ENCODE results near the gene ZBTB7C.

ZBTB7C gene

DNA sequence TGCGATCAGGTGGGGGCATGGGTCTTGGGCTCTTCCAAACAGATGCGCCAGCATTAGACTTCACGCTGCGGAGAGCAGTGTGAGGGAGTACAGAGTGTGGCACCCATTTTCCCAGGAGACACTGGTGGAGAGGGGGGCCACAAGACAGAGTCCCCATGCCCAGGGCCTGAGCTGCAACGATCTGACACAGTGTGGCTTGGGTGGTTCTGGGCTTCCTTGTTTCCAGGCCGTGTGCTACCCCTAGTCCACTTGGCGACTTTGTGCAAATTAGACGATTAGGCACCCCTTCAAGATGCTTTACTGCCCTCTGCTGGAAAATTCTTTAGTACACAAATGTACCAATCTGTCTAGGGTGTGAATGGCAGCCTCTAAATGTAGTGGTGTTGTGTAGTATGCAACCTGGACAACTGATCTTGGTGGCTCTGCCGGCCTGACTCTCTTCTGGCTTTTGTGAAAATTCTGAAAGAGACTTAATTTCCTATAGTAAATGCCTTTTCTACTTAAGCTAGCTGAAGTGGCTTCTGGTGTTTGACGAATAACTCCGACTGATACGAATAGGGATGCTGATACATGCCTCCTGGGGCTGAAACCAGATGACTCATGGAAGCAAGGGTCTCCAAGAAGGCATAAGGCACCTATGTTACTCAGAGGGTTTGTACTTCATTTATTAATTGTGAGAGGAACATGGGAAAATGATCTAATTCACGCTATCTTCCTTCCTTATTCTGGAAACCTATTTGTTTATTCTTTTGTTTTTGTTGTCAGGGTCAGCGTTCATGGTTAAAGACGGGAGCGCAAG is 386.5 kb downstream of the ZBTB7C start:
- no peak overlapping the region for H3K4me3 ChIP-seq (replicated peaks; ENCODE audit: low read depth, low read length)
- DNase-seq (ENCODE audit: low read depth), result peak; percentile 82
- TF ChIP-seq CTCF (IDR thresholded peaks at IDR 0.05; ENCODE audit: low read length, missing control alignments), result peak; percentile 67

GRCh38 chr18:48022021-48022420 is 387.2 kb downstream of the ZBTB7C start:
- no peak for DNase-seq (ENCODE audit: low read depth)
- no peak for TF ChIP-seq CTCF (IDR thresholded peaks at IDR 0.05; ENCODE audit: low read length, missing control alignments)
- H3K4me3 ChIP-seq (replicated peaks; ENCODE audit: low read depth, low read length), result no peak overlapping the region

DNA sequence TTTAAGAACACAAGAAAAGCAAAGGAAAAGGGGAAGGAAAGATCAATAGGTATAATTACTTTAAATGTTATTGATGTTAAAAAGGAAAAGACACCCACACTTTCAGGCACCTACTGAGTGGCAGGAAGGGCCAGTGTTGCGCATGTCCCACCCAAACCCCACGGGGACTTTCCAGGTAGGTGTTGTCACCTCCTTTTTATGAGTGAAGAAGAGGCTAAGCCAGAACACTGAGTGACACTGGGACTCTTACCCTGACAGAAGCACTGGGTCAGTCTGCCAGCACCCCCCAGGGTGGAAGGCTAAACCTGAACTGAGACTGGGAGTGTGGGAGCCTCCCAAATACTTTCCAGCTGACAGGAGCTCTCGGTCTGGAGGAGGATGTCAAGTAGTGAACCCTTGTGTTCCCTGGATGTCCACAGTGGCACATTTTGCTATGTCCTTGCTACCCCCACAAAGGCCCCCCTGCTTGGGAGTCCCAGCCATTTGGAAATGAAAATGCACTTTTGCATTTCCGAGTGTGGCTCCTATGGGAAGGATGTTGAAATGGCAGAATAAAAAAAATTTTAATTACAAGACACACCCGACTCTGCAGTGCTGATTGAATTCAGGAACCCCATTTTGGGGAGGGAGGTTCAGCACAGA is 387.8 kb downstream of the ZBTB7C start:
- no peak for DNase-seq (ENCODE audit: low read depth)
- no peak overlapping the region for H3K4me3 ChIP-seq (replicated peaks; ENCODE audit: low read depth, low read length)
- no peak for TF ChIP-seq CTCF (IDR thresholded peaks at IDR 0.05; ENCODE audit: low read length, missing control alignments)

GRCh38 chr18:48020337-48021250 is 388.6 kb downstream of the ZBTB7C start:
- H3K4me3 ChIP-seq (replicated peaks; ENCODE audit: low read depth, low read length), result no peak overlapping the region
- DNase-seq (ENCODE audit: low read depth), result no peak
- TF ChIP-seq CTCF (IDR thresholded peaks at IDR 0.05; ENCODE audit: low read length, missing control alignments), result no peak

DNA sequence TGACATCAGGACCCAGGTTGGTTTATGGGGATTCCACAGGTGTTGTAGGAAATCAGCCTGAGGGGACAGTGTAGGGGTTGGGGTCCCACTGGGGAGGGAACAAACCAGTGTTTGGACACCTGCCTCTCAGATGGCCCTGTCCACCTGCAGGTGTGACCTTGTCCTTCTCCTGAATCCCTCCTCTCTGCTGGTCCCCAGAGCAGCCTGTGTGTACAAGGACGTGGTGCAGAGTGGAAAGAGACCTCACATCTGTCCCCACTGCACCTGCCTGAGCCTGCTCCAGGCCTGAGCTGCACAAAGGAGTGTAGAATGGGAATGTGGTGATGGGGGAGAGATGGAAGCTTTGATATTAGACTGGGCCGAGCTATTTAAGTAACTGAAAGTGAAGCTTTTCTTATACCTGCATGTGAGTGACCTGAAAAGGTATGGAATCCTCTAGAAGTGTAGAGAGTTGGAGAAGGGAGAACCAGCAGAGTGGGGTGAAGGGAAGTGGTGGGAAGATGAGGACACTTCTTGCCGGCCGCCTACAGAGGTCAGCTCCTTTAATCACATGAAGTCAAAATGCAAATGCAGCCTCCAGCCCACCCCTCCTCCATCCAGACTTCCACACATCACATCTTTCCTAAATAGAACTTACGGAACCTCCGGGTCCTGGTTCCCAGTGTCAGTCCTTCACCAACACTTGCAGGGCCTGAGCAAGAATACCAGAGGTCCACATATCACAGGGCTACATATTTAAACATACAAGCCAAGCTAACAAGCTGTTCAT is 389.4 kb downstream of the ZBTB7C start:
- DNase-seq (ENCODE audit: low read depth), result no peak
- H3K4me3 ChIP-seq (replicated peaks; ENCODE audit: low read depth, low read length), result no peak overlapping the region
- TF ChIP-seq CTCF (IDR thresholded peaks at IDR 0.05; ENCODE audit: low read length, missing control alignments), result no peak

- TF ChIP-seq CTCF (IDR thresholded peaks at IDR 0.05; ENCODE audit: low read length, missing control alignments), result no peak
- no peak for DNase-seq (ENCODE audit: low read depth)
- no peak overlapping the region for H3K4me3 ChIP-seq (replicated peaks; ENCODE audit: low read depth, low read length)
Measured at GRCh38 chr18:48018851-48019250, 390.3 kb downstream of the ZBTB7C start.

All from fibroblast of pulmonary artery (primary cell).